Activated CD4-positive, alpha-beta T cell treated with anti-CD3 and anti-CD28 coated beads for 4 hours (primary cell): ENCODE results near the gene AMELX.

Experiments used
- DNase-seq, 2 donors: peaks; one replicate each; pipeline ENCODE4 v3.0.0-alpha.2; 2020

Gene AMELX

GRCh38 chrX:11293113-11293512 is at the start of gene AMELX:
Gene AMELX (plus strand): TSS chrX:11293413. CDS start chrX:11294789, 1,376 bp downstream.
- no peak for DNase-seq

DNA sequence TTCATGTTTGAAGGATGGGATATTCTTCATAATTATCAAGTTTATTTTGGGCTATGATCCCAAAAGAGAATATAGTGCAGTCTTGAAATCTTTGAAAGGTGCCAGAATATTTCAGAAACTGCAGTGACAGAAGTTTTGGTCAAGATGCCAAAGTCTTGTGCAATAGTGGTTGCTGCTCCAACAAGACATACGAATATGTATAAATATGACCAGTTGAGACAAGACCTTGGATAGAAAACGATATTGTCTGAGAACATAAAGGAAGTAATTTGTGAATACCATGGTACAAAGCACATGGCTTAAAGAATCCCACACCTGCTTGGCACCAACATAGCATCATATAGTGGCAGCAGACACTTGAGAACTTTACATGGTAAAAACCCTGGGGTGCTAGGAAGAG is 48.6 kb upstream of the AMELX start:
- DNase-seq = no peak

- no peak for DNase-seq
Observed at GRCh38 chrX:11254417-11255109, 38.6 kb upstream of the AMELX start.

GRCh38 chrX:11257290-11257689 is 35.9 kb upstream of the AMELX start:
- DNase-seq = no peak

DNA sequence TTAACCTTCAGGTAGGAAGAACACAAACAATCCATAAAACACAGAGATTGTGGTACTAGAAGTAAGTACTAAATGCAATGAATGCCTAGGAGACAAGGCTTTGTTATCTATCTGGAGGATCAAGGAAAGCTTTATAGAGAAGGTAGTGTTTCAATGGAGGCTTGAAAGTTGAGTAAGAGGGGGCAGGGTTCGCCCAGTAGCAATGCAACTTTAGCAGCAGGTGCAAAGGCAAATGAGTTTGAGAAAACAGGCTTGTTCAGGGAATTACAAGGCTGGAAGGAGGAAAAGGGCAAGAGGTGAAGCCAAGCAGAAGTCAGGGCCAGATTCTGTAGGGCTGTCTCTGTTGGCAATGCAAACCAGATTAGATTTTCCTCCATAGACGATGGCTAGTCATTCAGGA is 35.5 kb upstream of the AMELX start:
- DNase-seq = no peak

- DNase-seq = no peak
Observed at GRCh38 chrX:11259437-11259836, 33.8 kb upstream of the AMELX start.

GRCh38 chrX:11261260-11261659 is 32.0 kb upstream of the AMELX start:
- DNase-seq = no peak

- DNase-seq = no peak
Observed at GRCh38 chrX:11264925-11265324, 28.3 kb upstream of the AMELX start.

DNA sequence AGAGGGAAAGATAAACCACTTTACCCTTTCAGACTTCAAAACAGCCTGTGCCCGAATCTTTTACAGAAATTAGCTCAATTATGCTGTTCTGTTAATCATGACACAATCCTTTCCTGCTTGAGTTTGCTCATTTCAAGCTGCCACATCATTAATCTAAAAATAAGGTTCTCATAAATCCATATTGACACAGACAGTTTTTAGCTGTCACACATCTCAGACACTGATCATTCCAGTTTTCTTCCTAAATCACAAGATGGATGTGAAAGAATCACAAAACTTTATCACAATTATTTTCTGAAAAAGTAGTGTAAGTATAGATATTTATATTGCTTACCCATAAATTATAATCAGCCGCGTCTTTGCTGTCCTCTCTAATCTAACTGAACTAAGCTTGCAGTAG is 27.9 kb upstream of the AMELX start:
- DNase-seq = no peak

GRCh38 chrX:11266573-11267003 is 26.6 kb upstream of the AMELX start:
- no peak for DNase-seq

DNA sequence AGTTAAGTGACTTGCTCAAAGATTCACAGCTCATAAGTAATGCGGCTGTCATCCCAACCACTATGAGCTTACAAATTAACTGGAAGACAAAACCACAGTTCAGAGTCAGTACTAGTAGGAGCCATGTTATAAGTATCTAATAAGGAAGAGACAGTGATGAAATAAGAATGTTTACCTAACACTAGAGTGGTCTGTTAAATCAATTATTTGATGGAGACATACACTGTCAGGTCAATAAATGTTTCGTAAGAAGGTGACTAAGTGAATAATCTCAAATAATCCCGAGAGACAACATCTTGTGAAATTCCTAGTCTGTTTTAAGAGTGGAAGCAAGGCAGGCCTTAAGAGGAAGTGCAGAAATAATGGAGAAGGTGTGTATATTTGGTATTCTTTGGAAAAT is 25.8 kb upstream of the AMELX start:
- DNase-seq = no peak

DNA sequence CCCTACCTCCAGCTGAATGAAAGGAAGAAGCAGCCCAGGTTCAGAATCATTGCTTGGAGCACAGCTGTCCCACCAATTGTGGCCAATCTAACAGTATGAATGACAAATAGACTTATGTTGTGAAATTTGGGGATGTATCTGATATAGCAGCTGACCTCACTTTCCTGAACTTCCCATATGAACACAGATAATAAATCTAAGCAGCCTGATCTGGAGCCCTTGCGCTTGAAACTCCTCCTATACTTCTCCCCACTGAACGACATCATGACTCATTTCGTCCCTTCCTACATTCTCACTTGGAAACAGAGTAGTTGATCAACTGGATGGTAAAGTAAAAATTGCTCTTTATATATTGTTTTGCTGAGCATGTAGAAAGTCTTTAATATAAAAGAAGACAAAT is 24.2 kb upstream of the AMELX start:
- DNase-seq = no peak

GRCh38 chrX:11269996-11270395 is 23.2 kb upstream of the AMELX start:
- DNase-seq = no peak

GRCh38 chrX:11272290-11272689 is 20.9 kb upstream of the AMELX start:
- no peak for DNase-seq

GRCh38 chrX:11272863-11273262 is 20.4 kb upstream of the AMELX start:
- DNase-seq = no peak

- DNase-seq = no peak
Observed at GRCh38 chrX:11273544-11273943, 19.7 kb upstream of the AMELX start.

DNA sequence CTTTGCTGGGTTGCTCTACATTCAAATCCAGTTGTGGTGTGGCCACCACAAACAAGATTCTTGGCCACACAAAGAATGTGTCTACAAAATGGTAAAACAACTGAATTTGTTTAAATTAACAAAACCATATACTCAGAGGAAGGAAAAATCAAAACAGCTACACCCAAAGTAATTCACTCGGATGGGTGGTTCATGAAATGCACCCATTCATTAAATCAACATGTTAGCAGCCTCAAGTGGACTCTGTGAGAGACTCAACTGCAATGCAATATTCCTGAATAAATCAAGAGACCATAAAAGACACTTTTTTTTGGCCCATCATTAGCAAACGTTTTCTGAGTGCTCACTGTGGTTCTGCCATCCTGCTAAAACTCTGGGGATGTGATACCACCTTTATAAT is 11.2 kb upstream of the AMELX start:
- DNase-seq = no peak

DNA sequence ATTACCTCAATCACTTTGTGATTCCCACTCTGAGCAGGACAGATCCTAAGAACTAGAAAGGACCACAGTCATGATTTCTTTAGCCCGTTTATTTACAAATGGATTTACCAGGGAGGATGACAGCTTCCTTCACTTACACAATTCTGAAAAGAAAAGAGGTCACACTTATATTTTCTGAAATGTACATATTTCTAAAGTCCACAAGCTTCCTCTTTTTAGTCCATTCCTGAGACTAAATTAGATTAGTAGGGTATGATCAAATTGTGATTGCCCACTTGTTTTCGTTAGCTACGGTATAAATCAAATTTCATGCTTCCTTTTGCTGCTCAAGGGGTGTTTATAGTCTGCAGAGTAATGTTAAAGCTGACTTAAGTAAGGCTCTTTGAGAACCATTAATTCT is 7.6 kb upstream of the AMELX start:
- no peak for DNase-seq

- no peak for DNase-seq
Observed at GRCh38 chrX:11287505-11287904, 5.7 kb upstream of the AMELX start.

GRCh38 chrX:11290416-11291102 is 2.7 kb upstream of the AMELX start:
- no peak for DNase-seq

- DNase-seq = no peak
Observed at GRCh38 chrX:11296051-11296450, 2.8 kb downstream of the AMELX start.

DNA sequence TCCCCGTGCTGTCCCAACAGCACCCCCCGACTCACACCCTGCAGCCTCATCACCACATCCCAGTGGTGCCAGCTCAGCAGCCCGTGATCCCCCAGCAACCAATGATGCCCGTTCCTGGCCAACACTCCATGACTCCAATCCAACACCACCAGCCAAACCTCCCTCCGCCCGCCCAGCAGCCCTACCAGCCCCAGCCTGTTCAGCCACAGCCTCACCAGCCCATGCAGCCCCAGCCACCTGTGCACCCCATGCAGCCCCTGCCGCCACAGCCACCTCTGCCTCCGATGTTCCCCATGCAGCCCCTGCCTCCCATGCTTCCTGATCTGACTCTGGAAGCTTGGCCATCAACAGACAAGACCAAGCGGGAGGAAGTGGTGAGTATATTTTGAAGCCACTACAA is 5.4 kb downstream of the AMELX start:
- DNase-seq = no peak

- DNase-seq = no peak
Observed at GRCh38 chrX:11304829-11305228, 11.6 kb downstream of the AMELX start.

DNA sequence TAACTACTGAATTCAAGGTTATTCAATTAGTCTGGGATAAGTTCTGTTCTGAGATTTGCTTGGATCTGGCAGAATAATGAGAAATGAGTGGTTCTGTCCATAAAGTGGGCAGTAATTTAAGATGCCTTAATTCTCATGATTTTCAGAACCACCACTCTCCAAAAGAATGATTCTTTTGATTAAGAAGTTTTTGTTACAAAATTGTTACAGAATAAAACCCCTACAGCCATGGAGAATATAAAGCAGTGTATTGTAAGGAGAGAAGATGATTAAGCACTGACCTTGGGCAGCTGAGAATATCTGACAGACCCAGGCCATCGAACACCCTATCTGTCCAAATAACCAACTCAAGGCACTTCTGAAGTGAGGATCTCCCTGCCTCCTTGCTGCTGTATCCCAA is 12.4 kb downstream of the AMELX start:
- no peak for DNase-seq

- no peak for DNase-seq
Observed at GRCh38 chrX:11309220-11309619, 16.0 kb downstream of the AMELX start.
